WTC11 (cell line): ENCODE data around the gene MAGI2. TPM values are rescaled to one million over a fixed set of nuclear protein-coding genes. Genes with fewer than 3 reads are reported as not detected.

Experiments used
- ATAC-seq: fragments of 200-7000 bp; cut with Tn5 transposase; 2 replicates; pipeline ENCODE4 v1.10.0; 2021; ENCODE audit warnings: mild to moderate bottlenecking, moderate library complexity
- CTCF ChIA-PET: fragments of 300-600 bp; sonication (Branson Sonifier 250); formaldehyde crosslinking; loops from one replicate; lab custom pipeline; 2021; ENCODE audit warnings: antibody characterized with exemption; lab: Charles Lee
- POLR2A ChIA-PET: fragments of 350-600 bp; sonication (Branson Sonifier 250); formaldehyde crosslinking; loops from one replicate; lab custom pipeline; 2021; ENCODE audit warnings: antibody characterized with exemption; lab: Charles Lee
- DNase-seq: peaks from one replicate; pipeline ENCODE4 v3.0.0; 2021; ENCODE audit warnings: low spot score
- H3K27ac Mint-ChIP-seq: 2 replicates; pipeline ENCODE4 v1.8.0; 2021; ENCODE audit warnings: mixed read lengths
- H3K27me3 Mint-ChIP-seq: 2 replicates; pipeline ENCODE4 v1.8.0; 2021; ENCODE audit warnings: low read depth, mild to moderate bottlenecking, moderate library complexity, mixed read lengths
- H3K36me3 Mint-ChIP-seq: 2 replicates; pipeline ENCODE4 v1.8.0; 2021; ENCODE audit warnings: mixed read lengths
- H3K4me1 Mint-ChIP-seq: 2 replicates; pipeline ENCODE4 v1.8.0; 2022; ENCODE audit warnings: mixed read lengths
- H3K4me3 Mint-ChIP-seq: 2 replicates; pipeline ENCODE4 v1.8.0; 2021; ENCODE audit warnings: mild to moderate bottlenecking, moderate library complexity, mixed read lengths
- H3K9me3 Mint-ChIP-seq: 2 replicates; pipeline ENCODE4 v1.8.0; 2021; ENCODE audit warnings: mixed read lengths
- CBFB ChIP-seq: sonication (generic); formaldehyde crosslinking; IDR thresholded peaks from 2 replicates; pipeline ENCODE4 v1.8.1; 2022; ENCODE audit warnings: mild to moderate bottlenecking, low read depth, missing genetic modification reagents
- E2F4 ChIP-seq: sonication (generic); formaldehyde crosslinking; IDR thresholded peaks from 2 replicates; pipeline ENCODE4 v1.8.1; 2022; ENCODE audit warnings: low read depth, mild to moderate bottlenecking, moderate library complexity, missing genetic modification reagents, borderline replicate concordance
- ELF4 ChIP-seq: sonication (generic); formaldehyde crosslinking; IDR thresholded peaks from 2 replicates; pipeline ENCODE4 v1.8.1; 2022; ENCODE audit warnings: low read depth, mild to moderate bottlenecking, moderate library complexity, missing genetic modification reagents
- FOXP1 ChIP-seq: sonication (generic); formaldehyde crosslinking; IDR thresholded peaks from 2 replicates; pipeline ENCODE4 v1.8.0; 2022; ENCODE audit warnings: missing genetic modification reagents, mild to moderate bottlenecking, moderate library complexity, borderline replicate concordance
- GRHL2 ChIP-seq: fragments of 250-450 bp; sonication (Bioruptor Pico); IDR thresholded peaks from 2 replicates; pipeline ENCODE4 v1.8.0; 2022; ENCODE audit warnings: mild to moderate bottlenecking, moderate library complexity; ENCODE audit not compliant: insufficient replicate concordance, severe bottlenecking
- KAT7 ChIP-seq: sonication (generic); formaldehyde crosslinking; IDR thresholded peaks from 2 replicates; pipeline ENCODE4 v1.8.1; 2023; ENCODE audit warnings: missing genetic modification reagents, mild to moderate bottlenecking, borderline replicate concordance
- NFE2L1 ChIP-seq: sonication (generic); formaldehyde crosslinking; IDR thresholded peaks from 2 replicates; pipeline ENCODE4 v1.8.1; 2023; ENCODE audit warnings: missing genetic modification reagents
- NR1H2 ChIP-seq: sonication (generic); formaldehyde crosslinking; IDR thresholded peaks from 2 replicates; pipeline ENCODE4 v1.9.0; 2021; ENCODE audit warnings: mild to moderate bottlenecking, moderate library complexity, missing genetic modification reagents
- RORB ChIP-seq: fragments of 250-450 bp; sonication (Bioruptor Pico); IDR thresholded peaks from 2 replicates; pipeline ENCODE4 v1.9.0; 2021; ENCODE audit warnings: mild to moderate bottlenecking
- SMAD4 ChIP-seq: sonication (generic); formaldehyde crosslinking; IDR thresholded peaks from 2 replicates; pipeline ENCODE4 v1.8.0; 2022; ENCODE audit warnings: mild to moderate bottlenecking, missing genetic modification reagents
- TEAD4 ChIP-seq: sonication (generic); formaldehyde crosslinking; IDR thresholded peaks from 2 replicates; pipeline ENCODE4 v1.8.0; 2022; ENCODE audit warnings: mild to moderate bottlenecking, missing genetic modification reagents
- USF2 ChIP-seq: sonication (generic); formaldehyde crosslinking; IDR thresholded peaks from 2 replicates; pipeline ENCODE4 v1.8.1; 2023; ENCODE audit warnings: mild to moderate bottlenecking, missing genetic modification reagents, moderate library complexity
- ZBTB21 ChIP-seq: sonication (generic); formaldehyde crosslinking; IDR thresholded peaks from 2 replicates; pipeline ENCODE4 v1.8.1; 2023; ENCODE audit warnings: mild to moderate bottlenecking, missing genetic modification reagents, borderline replicate concordance
- ZNF121 ChIP-seq: sonication (generic); formaldehyde crosslinking; IDR thresholded peaks from 2 replicates; pipeline ENCODE4 v1.8.0; 2023; ENCODE audit warnings: missing genetic modification reagents
- ZNF138 ChIP-seq: sonication (generic); formaldehyde crosslinking; conservative IDR thresholded peaks from 2 replicates; pipeline ENCODE4 v1.8.1; 2022; ENCODE audit warnings: mild to moderate bottlenecking, moderate library complexity, missing genetic modification reagents
- ZNF416 ChIP-seq: fragments of 250-450 bp; sonication (Bioruptor Pico); IDR thresholded peaks from 2 replicates; pipeline ENCODE4 v1.9.0; 2021; ENCODE audit warnings: mild to moderate bottlenecking, inconsistent platforms
- ZNF671 ChIP-seq: fragments of 250-450 bp; sonication (Bioruptor Pico); IDR thresholded peaks from 2 replicates; pipeline ENCODE4 v1.8.0; 2021; ENCODE audit warnings: mild to moderate bottlenecking
- total RNA-seq: library from RNA; stranded (reverse); gene quantifications from 3 replicates; pipeline ENCODE4 v1.2.3, GENCODE V29; 2021
- TF ChIP-seq, protein P1 (sequence below): sonication (generic); formaldehyde crosslinking; IDR thresholded peaks from 2 replicates; pipeline ENCODE4 v1.8.0; 2022; ENCODE audit warnings: mild to moderate bottlenecking, missing genetic modification reagents
- TF ChIP-seq, protein P2 (sequence below): sonication (generic); formaldehyde crosslinking; IDR thresholded peaks from 2 replicates; pipeline ENCODE4 v1.8.1; 2023; ENCODE audit warnings: mild to moderate bottlenecking, missing genetic modification reagents
- TF ChIP-seq, protein P3 (sequence below): fragments of 250-450 bp; sonication (Bioruptor Pico); IDR thresholded peaks from 2 replicates; pipeline ENCODE4 v1.8.0; 2021; ENCODE audit warnings: mild to moderate bottlenecking
- TF ChIP-seq, protein P4 (sequence below): fragments of 250-450 bp; sonication (Bioruptor Pico); IDR thresholded peaks from 2 replicates; pipeline ENCODE4 v1.9.0; 2021; ENCODE audit warnings: mild to moderate bottlenecking

Gene MAGI2
- total RNA-seq, 1 experiment from 2014 or later: 26.6 TPM

GRCh38 chr7:78316110-78316509 lies 1137.4 kb downstream of the MAGI2 start:
- H3K4me1 Mint-ChIP-seq: peaks cover 19% of the 10 kb centered on the region
- H3K36me3 Mint-ChIP-seq: no peaks in the 10 kb centered on the region
- no peaks in the 10 kb centered on the region for H3K27me3 Mint-ChIP-seq
- no peaks in the 10 kb centered on the region for H3K9me3 Mint-ChIP-seq
- no peak overlapping the region for H3K4me3 Mint-ChIP-seq
- ATAC-seq (no peak), DNase-seq (no peak)
- no peak for TF ChIP-seq ZNF121 (CRISPR knock-in tag)
- TF ChIP-seq ELF4 (CRISPR knock-in tag): no peak
- CTCF ChIA-PET: no interaction called here
- H3K27ac Mint-ChIP-seq: no peak overlapping the region
- POLR2A ChIA-PET: no interaction called here

- Mint-ChIP-seq H3K4me1 (peaks cover 11% of the 10 kb centered on the region), H3K27me3 (no peaks in the 10 kb centered on the region), H3K9me3 (no peaks in the 10 kb centered on the region), H3K27ac (no peak overlapping the region), H3K4me3 (no peak overlapping the region), H3K36me3 (no peaks in the 10 kb centered on the region)
- no peak for TF ChIP-seq ZBTB21 (CRISPR knock-in tag)
- TF ChIP-seq GRHL2 (CRISPR knock-in tag): no peak
- DNase-seq (no peak), ATAC-seq (no peak)
- CTCF ChIA-PET: interaction anchor here (1.5 kb wide), 1 partner anchor 181 kb away, joined by 4 read pairs; no protein-coding TSS in a partner anchor
- POLR2A ChIA-PET: no interaction called here
Observed at GRCh38 chr7:78315119-78315518, 1138.3 kb downstream of the MAGI2 start.

GRCh38 chr7:78311181-78311580 lies 1142.3 kb downstream of the MAGI2 start:
- Mint-ChIP-seq H3K27ac (no peak overlapping the region; the same call in 1 of the 2 replicates), H3K4me3 (no peak overlapping the region), H3K36me3 (no peaks in the 10 kb centered on the region), H3K9me3 (peaks cover 7% of the 10 kb centered on the region), H3K27me3 (no peaks in the 10 kb centered on the region), H3K4me1 (0 out of 2 replicates have a peak, but pooled peaks cover 4% of the 10 kb centered on the region)
- no peak for ATAC-seq
- CTCF ChIA-PET: no interaction called here
- POLR2A ChIA-PET: no interaction called here
- no peak for DNase-seq
- TF ChIP-seq KAT7 (CRISPR knock-in tag) (no peak), ZNF416 (no peak), SMAD4 (CRISPR knock-in tag) (no peak), ZNF671 (CRISPR knock-in tag) (no peak), USF2 (CRISPR knock-in tag) (no peak), TEAD4 (CRISPR knock-in tag) (no peak), E2F4 (no peak), FOXP1 (CRISPR knock-in tag) (no peak), NFE2L1 (CRISPR knock-in tag) (no peak), GRHL2 (CRISPR knock-in tag) (no peak), CBFB (CRISPR knock-in tag) (no peak), ZNF138 (CRISPR knock-in tag) (no peak), RORB (CRISPR knock-in tag) (no peak), NR1H2 (CRISPR knock-in tag) (no peak), ZBTB21 (CRISPR knock-in tag) (no peak)
- TF ChIP-seq, protein P1, sequence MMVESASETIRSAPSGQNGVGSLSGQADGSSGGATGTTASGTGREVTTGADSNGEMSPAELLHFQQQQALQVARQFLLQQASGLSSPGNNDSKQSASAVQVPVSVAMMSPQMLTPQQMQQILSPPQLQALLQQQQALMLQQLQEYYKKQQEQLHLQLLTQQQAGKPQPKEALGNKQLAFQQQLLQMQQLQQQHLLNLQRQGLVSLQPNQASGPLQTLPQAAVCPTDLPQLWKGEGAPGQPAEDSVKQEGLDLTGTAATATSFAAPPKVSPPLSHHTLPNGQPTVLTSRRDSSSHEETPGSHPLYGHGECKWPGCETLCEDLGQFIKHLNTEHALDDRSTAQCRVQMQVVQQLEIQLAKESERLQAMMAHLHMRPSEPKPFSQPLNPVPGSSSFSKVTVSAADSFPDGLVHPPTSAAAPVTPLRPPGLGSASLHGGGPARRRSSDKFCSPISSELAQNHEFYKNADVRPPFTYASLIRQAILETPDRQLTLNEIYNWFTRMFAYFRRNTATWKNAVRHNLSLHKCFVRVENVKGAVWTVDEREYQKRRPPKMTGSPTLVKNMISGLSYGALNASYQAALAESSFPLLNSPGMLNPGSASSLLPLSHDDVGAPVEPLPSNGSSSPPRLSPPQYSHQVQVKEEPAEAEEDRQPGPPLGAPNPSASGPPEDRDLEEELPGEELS (CRISPR knock-in tag): no peak
- TF ChIP-seq, protein P2, sequence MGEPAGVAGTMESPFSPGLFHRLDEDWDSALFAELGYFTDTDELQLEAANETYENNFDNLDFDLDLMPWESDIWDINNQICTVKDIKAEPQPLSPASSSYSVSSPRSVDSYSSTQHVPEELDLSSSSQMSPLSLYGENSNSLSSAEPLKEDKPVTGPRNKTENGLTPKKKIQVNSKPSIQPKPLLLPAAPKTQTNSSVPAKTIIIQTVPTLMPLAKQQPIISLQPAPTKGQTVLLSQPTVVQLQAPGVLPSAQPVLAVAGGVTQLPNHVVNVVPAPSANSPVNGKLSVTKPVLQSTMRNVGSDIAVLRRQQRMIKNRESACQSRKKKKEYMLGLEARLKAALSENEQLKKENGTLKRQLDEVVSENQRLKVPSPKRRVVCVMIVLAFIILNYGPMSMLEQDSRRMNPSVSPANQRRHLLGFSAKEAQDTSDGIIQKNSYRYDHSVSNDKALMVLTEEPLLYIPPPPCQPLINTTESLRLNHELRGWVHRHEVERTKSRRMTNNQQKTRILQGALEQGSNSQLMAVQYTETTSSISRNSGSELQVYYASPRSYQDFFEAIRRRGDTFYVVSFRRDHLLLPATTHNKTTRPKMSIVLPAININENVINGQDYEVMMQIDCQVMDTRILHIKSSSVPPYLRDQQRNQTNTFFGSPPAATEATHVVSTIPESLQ (CRISPR knock-in tag): no peak
- TF ChIP-seq, protein P3, sequence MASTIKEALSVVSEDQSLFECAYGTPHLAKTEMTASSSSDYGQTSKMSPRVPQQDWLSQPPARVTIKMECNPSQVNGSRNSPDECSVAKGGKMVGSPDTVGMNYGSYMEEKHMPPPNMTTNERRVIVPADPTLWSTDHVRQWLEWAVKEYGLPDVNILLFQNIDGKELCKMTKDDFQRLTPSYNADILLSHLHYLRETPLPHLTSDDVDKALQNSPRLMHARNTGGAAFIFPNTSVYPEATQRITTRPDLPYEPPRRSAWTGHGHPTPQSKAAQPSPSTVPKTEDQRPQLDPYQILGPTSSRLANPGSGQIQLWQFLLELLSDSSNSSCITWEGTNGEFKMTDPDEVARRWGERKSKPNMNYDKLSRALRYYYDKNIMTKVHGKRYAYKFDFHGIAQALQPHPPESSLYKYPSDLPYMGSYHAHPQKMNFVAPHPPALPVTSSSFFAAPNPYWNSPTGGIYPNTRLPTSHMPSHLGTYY (CRISPR knock-in tag): no peak
- TF ChIP-seq, protein P4, sequence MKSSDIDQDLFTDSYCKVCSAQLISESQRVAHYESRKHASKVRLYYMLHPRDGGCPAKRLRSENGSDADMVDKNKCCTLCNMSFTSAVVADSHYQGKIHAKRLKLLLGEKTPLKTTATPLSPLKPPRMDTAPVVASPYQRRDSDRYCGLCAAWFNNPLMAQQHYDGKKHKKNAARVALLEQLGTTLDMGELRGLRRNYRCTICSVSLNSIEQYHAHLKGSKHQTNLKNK (CRISPR knock-in tag): no peak
